GM13977 (cell line): ENCODE measurements around the gene PCDHA3.
"Not testable (repeated sequence)": the region's sequence is repeated elsewhere in the genome, so short reads cannot be mapped to it uniquely, and the experiment has no call there.

Experiments
- DNase-seq: peaks from one replicate; pipeline ENCODE4 v3.0.0; 2012; ENCODE audit warnings: low spot score
- CTCF ChIP-seq: IDR thresholded peaks from 2 replicates; pipeline ENCODE4 v1.5.1; 2012; ENCODE audit warnings: mild to moderate bottlenecking, control low read depth; ENCODE audit not compliant: insufficient read depth; ENCODE audit errors: extremely low read depth, missing control alignments
- in situ Hi-C: fragments of 300-500 bp; cut with MboI; formaldehyde crosslinking; loops from one replicate; pipeline ENCODE4 v1.12.0; 2022; ENCODE audit warnings: low sequenced_read_pairs, low pct_unique_long_range_greater_than_20kb, mixed read lengths, inconsistent platforms; ENCODE audit not compliant: unreplicated experiment

Gene PCDHA3

GRCh38 chr5:140827704-140828361 lies 27.0 kb downstream of the PCDHA3 start, which contains the start of gene PCDHA6:
Gene PCDHA6 (plus strand): TSS chr5:140827960. CDS start chr5:140828092, 132 bp downstream.
- DNase-seq: no peak
- in situ Hi-C loops: no loop called here
- TF ChIP-seq CTCF: no peak

GRCh38 chr5:140828362-140828737 lies 27.5 kb downstream of the PCDHA3 start:
- in situ Hi-C loops: no loop called here
- no peak for DNase-seq
- no peak for TF ChIP-seq CTCF

GRCh38 chr5:140829511-140830501 lies 28.9 kb downstream of the PCDHA3 start:
- DNase-seq, in situ Hi-C loops: not testable (repeated sequence)

GRCh38 chr5:140833993-140834392 lies 33.1 kb downstream of the PCDHA3 start, which contains the start of gene PCDHA7:
Gene PCDHA7 (plus strand): TSS chr5:140834269. CDS start chr5:140834384, 115 bp downstream.
- TF ChIP-seq CTCF: peak; percentile 16
- in situ Hi-C loops: no loop called here
- DNase-seq: no peak

GRCh38 chr5:140834439-140835008 lies 33.7 kb downstream of the PCDHA3 start:
- DNase-seq, in situ Hi-C loops: not testable (repeated sequence)

- DNase-seq: no peak
- no peak for TF ChIP-seq CTCF
- in situ Hi-C loops: no loop called here
Observed at GRCh38 chr5:140835622-140836510, 35.0 kb downstream of the PCDHA3 start.
